GM18508 (cell line): ENCODE data around the gene CYP26C1.

ENCODE experiments used
- ATAC-seq: cut with Tn5 transposase; IDR thresholded peaks from one replicate; pipeline ENCODE4 v1.9.1; 2021; ENCODE audit warnings: moderate number of reproducible peaks; ENCODE audit not compliant: insufficient read depth, unreplicated experiment

CYP26C1 gene

DNA sequence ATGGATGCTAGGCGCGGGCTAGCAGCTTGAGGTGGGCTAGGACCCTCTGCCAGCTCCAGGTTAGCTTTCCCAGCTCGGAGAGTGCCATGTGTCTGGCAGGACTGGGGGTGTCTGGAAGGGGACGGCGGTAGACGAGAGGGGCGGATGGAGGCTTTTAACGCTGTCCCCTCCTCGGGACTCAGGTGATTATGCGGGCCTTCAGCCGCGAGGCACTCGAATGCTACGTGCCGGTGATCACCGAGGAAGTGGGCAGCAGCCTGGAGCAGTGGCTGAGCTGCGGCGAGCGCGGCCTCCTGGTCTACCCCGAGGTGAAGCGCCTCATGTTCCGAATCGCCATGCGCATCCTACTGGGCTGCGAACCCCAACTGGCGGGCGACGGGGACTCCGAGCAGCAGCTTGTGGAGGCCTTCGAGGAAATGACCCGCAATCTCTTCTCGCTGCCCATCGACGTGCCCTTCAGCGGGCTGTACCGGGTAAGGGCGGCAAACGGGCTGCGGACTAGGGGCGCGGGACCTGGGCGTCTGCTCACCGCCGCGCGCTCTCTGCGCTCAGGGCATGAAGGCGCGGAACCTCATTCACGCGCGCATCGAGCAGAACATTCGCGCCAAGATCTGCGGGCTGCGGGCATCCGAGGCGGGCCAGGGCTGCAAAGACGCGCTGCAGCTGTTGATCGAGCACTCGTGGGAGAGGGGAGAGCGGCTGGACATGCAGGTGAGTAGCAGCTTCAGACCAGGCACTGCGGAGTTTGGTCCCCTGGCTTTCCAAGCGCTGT lies 14.2 kb downstream of the CYP26C1 start:
- no peak for ATAC-seq

DNA sequence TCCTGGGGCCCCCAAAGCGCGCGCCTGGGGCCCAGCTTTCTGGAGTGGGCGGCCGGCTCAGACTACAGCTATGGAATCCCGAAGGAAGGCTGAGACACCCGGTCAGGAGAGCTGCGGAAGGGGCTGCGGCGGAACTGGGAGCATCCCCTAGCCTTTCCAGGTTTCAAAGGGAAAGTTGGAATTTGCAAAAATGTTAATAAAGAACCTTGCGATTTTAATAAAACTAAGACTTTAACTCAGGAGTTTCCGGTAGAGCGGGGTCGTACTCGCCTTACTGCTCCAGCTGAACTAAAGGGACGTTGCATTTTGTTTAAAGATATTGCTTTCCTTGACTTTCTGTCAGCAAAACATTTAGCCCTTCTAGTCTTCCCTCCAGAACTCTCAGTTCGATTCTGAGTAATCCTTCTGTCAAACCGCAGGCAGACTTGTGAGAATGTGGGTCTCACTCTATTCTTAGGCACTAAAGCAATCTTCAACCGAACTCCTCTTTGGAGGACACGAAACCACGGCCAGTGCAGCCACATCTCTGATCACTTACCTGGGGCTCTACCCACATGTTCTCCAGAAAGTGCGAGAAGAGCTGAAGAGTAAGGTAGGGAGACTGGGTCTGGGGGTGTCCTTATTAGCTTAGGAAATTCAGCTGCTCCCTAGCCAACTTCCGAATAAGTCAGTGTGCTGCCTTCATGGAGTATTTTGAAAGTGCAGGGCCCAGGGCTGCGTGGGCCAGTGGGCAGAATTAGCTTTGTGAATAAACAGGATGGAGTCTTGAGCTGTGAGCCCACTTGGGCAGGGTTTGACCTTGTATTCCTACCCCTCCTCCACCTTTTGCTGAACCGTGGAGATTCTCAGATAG lies 15.0 kb downstream of the CYP26C1 start:
- no peak for ATAC-seq

DNA sequence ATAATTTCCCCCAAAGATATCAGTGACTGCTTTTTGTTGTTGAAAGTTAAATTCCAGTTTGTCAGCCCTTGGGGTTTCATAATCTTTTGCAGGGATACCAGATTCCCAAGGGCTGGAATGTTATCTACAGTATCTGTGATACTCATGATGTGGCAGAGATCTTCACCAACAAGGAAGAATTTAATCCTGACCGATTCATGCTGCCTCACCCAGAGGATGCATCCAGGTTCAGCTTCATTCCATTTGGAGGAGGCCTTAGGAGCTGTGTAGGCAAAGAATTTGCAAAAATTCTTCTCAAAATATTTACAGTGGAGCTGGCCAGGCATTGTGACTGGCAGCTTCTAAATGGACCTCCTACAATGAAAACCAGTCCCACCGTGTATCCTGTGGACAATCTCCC lies 16.3 kb downstream of the CYP26C1 start:
- ATAC-seq: no peak

DNA sequence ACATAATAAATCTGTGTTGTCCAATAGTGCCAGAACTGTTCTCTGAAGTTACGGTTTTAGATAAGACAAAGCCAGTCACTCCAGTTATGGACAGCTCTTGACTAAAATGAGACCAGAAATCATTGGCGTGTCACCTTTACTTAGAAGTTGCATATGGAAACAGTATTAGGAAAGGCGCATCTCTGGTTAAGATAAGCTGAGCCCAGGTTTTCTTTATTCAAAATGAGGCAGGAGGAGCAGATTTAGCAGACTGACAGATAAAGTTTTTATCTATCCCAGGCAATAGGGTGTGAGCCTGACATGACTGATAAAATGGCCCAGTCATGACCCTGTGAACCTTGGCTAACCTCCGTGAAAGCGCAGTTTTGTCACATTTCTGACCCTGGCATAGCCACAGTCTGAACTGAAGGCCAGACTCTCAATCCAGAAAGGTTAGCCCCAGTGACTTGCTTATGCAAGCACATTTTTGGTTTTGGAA lies 17.3 kb downstream of the CYP26C1 start:
- ATAC-seq: no peak

DNA sequence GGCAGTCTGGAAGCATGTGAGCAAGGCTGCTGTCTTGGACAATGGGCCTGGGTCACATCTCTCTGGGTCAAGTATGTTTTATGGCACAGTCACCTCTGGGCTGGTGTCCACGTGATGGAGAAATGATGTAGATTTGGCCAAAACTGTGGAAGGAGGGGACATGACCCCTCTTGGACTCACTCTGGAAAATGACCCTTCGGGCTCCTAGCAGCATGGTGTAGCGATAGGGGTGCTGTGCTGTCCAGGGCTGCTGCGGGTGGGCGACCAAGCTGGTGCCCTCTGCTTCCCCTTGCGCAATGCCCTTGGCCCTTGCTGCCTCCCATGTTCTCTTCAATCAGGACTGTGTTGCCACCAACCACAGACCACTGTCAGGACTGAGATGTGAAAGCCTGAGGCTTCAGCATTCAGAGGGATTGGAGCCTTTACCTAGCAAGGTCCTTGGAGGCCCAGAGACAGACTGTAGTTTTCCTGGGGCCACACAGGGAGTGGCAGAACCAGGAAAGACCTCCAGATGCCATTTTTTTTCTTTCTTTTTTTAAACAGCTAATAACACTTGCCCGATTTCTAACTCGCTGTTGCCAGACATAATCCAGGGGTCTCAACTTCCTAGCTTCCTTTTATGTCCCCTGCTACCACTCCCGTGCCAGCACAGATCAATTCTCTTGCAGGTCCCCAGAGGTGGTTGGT lies 19.2 kb downstream of the CYP26C1 start:
- ATAC-seq: no peak

DNA sequence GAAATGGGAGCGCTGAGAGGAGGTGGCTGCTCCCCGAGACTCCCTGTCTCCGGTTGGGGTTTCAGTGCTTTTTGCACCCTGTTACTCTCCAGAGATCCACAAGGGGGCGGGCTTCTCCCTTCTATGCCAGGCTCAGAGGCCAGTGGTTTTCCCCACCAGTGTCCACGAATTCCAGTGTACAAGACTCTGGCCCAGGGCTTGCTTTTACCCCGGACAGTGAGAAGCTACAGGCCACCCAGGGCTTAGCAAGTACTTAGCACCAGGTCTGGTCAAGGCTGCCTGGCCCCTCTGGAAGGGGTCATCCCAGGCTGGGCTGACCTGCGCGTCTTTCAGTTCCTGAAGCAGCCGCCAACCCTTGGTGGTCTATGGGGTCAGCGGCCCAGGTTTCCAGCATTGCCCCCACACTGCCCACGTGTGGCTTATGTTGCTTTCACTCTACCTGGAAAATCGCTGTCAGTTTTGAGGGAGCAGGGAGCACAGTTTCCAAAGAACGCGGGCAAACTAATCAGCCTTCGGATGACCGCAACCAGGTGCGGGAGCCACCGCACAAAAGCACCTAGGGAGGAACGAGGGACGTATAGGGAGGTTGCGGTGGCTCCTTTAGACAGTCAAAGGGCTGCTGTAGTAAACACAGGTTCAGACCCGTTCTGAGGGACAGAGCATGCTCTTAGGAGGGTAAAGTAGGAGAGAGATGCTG lies 19.9 kb downstream of the CYP26C1 start:
- ATAC-seq: no peak

DNA sequence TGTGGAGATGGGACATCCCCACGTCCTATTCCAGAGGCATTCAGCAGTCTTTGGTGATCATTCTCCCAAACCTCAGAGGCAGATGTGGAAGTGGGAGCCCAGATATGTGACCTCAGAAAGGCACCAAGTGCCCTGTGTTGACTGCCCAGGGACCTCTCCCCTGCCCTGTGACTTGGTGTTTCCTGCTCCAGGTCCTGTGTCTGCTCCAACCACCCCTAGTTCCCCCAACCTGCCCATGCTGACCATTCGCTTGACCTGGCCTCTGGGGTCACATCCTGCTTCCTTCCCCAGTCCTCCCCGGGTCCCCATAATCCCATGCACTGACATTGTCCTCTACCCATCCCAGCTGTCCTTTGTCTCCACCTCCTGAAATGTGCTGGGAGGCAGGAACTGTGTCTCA lies 20.7 kb downstream of the CYP26C1 start:
- ATAC-seq: no peak

DNA sequence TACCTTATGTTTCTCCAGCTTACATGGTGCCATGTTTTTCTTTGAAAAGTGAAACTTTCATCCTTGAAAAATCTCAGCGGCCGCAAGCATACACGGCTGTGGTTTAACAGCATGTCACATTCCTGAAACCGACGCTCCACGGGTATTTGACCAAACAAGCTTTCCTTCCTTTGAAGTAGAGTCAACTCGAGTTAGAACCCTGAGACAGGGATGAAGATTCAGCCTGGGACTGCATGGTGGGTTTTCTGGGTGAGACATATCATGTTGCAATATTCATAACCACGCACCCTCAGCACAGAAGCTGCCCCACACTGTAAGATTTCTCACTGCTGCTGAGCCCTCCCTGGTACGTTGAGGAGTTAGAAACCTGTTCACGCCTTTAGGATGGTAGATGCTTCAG lies 21.2 kb downstream of the CYP26C1 start:
- ATAC-seq: no peak

DNA sequence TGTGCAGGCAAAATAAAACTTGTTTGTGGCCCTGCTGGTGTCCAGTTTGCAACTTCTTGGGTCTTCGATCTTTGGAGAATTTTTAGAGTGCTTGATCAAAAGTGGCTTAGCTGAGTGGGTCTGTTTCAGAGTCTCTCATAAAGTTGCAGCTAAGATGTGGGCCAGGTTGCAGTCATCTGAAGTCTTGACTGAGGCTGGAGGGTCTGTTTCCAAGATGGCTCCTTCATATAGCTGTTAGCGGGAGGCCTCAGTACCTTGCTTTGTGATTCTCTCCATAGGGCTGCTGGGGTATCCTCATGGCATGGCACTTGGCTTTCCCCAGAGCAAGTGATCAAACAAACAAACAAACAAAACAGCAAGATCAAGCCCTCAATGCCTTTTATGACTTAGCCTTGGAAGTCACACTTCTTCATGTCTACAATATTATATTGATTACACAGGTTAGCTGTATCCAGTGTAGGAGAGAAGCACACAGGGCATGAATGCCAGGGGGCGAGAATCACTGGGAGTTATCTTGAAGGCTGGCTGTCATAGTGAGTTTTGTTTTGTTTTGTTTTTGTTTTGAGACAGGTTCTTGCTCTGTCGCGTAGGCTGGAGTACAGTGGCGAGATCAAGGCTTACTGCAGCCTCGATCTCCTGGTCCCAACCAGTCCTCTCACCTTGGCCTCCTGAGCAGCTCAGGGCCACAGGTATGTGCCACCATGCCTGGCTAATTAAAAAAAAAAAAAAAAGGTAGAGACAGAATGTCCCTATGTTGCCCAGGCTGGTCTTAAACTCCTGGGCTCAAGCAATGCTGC lies 23.3 kb downstream of the CYP26C1 start:
- ATAC-seq: no peak

DNA sequence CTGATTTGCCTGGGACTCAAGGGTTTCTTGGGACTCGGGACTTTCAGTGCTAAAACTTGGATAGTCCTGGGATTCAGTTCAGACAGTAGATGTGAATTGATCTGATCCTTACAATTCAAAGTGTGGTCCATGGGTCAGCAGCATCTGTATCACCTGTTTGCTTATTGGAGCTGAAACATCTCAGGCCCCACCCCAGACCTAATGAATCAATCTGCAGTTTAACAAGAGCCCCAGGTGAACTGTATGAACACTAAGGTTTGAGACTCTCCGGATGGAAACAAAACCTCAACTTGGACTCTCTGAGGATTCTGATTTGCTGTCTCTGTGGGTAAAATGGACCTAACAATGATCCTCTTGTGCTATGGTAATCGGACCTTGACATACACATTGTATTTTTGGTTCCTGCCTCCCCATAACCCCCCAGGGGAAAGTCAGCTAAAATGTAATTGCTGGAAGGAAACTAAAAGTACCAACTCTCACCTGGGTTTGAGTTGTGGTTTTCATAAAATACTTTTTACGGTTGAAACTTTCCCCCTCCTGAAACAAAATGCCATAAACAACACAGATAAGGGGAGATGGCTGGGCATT lies 24.8 kb downstream of the CYP26C1 start:
- ATAC-seq: no peak

DNA sequence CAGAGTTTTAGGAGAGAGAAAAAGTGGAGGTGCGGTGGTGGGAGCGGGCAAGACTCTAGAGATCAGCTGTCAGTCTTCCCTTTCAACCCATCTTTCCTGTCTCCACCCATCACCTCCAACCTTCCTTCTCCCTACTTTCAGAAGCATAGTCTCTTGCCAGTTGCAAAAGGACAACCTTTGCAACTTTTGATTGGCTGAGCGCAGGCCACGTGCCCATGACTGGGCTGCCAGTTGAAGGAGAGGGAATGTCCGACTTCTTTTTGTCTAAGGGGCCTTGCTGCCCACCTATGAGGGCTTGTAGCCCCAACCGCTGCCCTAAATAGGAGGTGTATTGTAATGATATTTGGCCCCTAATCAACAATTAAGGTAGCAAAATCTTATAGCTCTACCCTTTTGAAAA lies 25.7 kb downstream of the CYP26C1 start:
- no peak for ATAC-seq

DNA sequence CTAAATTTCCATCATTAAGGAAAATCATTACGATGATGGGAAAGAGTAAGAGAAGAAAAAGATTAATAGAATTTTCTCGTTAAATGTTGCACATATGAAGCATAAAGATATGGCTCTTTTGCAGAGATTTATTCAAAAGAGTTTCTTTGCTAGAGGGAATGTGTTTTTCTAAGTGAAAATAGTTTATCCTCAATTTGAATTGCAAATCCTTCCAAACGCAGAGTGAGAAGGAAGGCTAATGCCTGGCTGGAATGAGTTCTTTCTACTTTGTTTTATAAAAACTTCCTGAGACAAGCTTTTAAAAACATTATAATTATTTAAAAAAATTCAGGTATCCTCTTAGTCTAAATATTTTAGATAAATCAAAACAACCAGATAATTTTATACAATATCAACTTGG lies 27.2 kb downstream of the CYP26C1 start:
- ATAC-seq: no peak

DNA sequence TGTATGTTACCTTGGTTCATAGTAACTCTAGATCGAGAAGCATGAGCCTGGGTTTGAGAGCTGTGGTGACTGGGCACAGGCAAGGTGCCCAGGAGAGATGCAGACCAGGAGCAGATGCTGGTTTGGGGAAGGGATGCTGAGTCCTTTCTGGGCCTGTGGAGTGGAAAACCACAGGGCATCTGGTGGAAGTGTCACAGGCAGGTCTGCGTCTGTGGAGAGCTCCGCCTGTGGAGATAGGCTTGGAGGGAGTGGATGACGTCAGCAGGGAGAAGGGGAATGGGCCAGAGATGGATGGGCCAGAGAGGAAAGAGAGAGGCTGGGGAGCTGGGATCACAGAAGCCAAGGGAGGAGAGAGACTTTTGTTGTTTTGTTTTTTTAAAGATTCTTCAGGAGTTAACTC lies 27.9 kb downstream of the CYP26C1 start:
- ATAC-seq: no peak

DNA sequence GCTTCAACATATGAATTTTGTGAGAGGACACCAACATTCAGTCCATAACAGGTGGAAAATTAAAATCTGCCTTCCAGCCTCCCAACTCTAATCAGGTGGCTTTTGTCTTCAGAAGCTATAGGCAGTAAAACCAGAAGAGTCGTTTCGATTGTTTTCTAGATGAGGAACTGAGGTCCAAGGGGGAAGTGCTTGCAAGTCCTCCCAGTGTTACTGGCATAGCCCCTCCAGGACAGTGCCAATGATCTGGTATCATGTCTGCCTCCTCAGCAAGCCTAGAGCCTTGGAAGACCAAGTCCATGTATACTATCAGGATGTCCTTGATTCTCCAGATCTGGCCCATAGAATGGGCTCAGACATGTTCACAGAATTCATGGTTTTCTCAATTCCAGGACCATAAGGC lies 30.0 kb downstream of the CYP26C1 start:
- ATAC-seq: no peak

DNA sequence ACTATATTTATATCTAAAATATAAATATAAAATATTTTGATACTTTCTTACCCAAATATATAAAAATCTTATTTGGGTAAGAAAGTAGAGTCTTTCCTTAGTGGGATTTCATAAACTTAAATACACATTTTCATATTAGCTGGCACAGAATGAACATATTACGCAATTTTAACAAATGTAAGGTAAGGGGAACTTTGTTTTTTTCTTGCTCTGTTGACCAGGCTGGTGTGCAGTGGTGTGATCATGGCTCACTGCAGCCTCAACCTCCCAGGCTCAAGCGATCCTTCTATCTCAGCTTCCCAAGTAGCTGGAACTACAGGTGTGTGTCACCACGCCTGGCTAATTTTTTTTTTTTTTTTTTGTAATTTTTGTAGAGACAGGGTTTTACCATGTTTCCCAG lies 31.4 kb downstream of the CYP26C1 start:
- no peak for ATAC-seq

DNA sequence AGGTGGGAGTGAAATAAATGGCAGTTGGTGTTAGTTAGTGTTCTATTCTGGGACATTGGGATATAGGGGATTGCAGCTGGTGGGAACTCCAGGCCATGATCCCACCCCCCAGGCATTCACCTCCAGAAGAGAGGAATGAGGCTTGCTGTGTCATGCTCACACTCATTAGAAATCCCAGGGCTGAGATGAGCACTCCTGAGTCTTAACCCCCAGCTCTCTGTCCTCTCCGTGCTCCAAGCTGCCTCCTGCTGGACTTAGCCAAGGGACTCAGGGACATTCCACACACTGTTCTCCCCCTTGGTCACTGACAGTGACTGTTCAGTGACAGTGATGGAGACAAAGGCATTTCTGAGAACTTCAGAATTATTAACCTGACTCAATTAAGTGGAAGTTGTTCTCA lies 34.6 kb downstream of the CYP26C1 start:
- no peak for ATAC-seq

DNA sequence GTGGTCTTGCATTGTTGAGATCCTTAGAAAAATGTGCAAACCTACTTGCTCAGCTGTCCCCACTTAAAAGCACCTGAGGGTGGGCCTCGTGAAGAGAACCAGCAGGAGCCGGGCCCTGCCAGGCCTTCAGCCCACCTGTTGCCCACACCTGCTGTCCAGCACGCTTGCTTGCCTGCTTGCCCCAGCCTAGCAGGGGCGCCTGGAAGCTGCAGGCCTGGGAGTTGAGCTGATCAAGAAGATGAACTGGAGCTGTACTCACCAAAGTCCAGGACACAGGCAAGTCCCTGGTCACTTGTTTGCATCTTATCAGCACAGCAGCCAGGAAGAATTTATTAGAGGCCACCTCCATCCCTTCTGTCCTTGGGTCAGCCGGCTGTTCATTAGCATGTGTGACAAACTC lies 36.3 kb downstream of the CYP26C1 start:
- no peak for ATAC-seq

DNA sequence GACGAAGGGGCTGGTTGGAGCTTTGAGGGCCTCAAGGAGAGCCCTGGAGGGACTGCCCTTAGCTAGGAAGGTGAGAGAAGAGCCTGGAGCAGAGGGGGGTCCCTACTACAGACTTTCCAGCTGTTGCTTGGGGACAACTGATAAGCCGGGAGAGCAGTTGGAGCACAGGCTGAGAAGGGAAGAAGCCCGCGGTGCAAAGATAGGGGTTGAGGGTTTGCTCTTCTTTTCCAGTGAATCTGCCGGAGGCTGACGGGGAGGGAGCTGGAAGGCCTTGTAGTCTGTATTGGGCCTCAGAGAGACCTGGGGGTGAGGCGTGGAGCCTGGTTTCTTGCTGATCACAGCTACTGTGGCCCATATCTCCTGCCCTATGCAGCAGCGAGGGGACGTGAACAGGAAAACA lies 36.8 kb downstream of the CYP26C1 start:
- no peak for ATAC-seq

DNA sequence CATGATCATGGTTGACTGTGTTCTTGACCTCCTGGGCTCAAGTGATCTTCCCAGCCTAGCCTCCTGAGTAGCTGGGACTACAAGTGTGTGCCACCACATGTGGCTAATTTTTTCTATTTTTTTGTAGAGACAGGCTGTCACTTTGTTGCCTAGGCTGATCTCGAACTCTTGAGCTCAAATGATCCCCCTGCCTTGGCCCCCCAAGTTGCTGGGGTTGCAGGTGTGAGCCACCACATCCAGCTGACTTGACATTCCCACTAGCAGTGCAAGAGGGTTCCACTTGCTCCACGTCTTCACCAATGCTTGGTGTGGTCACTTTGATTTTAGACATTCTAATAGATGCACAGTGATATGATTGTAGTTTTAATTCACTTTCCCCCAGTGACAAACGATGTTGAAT lies 38.2 kb downstream of the CYP26C1 start:
- ATAC-seq: no peak
